GM23338 (cell line): ENCODE data around the gene LAMTOR5. TPM values are rescaled to one million over a fixed set of nuclear protein-coding genes. Genes with fewer than 3 reads are reported as not detected.

Source experiments
- ATAC-seq: fragments of 200-7000 bp; cut with Tn5 transposase; 3 replicates; pipeline ENCODE4 v1.9.1; 2020
- DNase-seq: peaks from one replicate; pipeline ENCODE4 v3.0.0-alpha.2; 2015; ENCODE audit warnings: low spot score
- H2AFZ ChIP-seq: fragments of 200-600 bp; sonication (generic); 2 replicates; pipeline ENCODE4 v1.8.0; 2016; ENCODE audit warnings: antibody characterized with exemption, mild to moderate bottlenecking, moderate library complexity
- H3F3A ChIP-seq: fragments of 200-600 bp; sonication (generic); replicated peaks from 2 replicates; pipeline ENCODE4 v1.8.0; 2017; ENCODE audit warnings: antibody characterized with exemption, mixed run types, low read depth
- H3K27ac ChIP-seq: fragments of 200-600 bp; sonication (generic); 2 replicates; pipeline ENCODE4 v1.6.1; 2016; ENCODE audit warnings: low read depth
- H3K27me3 ChIP-seq: fragments of 200-600 bp; sonication (generic); 2 replicates; pipeline ENCODE4 v1.8.0; 2016; ENCODE audit warnings: mild to moderate bottlenecking, mixed run types, moderate library complexity; ENCODE audit not compliant: insufficient read depth
- H3K36me3 ChIP-seq: fragments of 200-600 bp; sonication (generic); 2 replicates; pipeline ENCODE4 v1.8.0; 2016; ENCODE audit warnings: mild to moderate bottlenecking; ENCODE audit not compliant: insufficient read depth
- H3K4me1 ChIP-seq: fragments of 200-600 bp; sonication (generic); 2 replicates; pipeline ENCODE4 v1.8.0; 2016; ENCODE audit warnings: mild to moderate bottlenecking, moderate library complexity; ENCODE audit not compliant: insufficient read depth
- H3K4me2 ChIP-seq: fragments of 200-600 bp; sonication (generic); 2 replicates; pipeline ENCODE4 v1.7.1; 2017; ENCODE audit warnings: mixed run types
- H3K4me3 ChIP-seq: fragments of 200-600 bp; sonication (generic); 2 replicates; pipeline ENCODE4 v1.6.1; 2016; ENCODE audit warnings: mixed run types
- H3K79me2 ChIP-seq: fragments of 200-600 bp; sonication (generic); replicated peaks from 2 replicates; pipeline ENCODE4 v1.8.0; 2017; ENCODE audit warnings: mild to moderate bottlenecking; ENCODE audit not compliant: insufficient read depth
- H3K9me2 ChIP-seq: fragments of 200-600 bp; sonication (generic); 2 replicates; pipeline ENCODE4 v1.8.0; 2017; ENCODE audit not compliant: insufficient read depth
- H4K20me1 ChIP-seq: fragments of 200-600 bp; sonication (generic); replicated peaks from 2 replicates; pipeline ENCODE4 v1.8.0; 2017; ENCODE audit warnings: mild to moderate bottlenecking; ENCODE audit not compliant: insufficient read depth
- H3K27ac Mint-ChIP-seq: 2 replicates; pipeline ENCODE4 v1.8.0; 2020; ENCODE audit warnings: inconsistent platforms, mild to moderate bottlenecking, moderate library complexity, mixed read lengths
- H3K27me3 Mint-ChIP-seq: 3 replicates; pipeline ENCODE4 v1.8.0; 2022; ENCODE audit warnings: low read depth, mild to moderate bottlenecking, moderate library complexity, mixed read lengths, inconsistent platforms; ENCODE audit not compliant: insufficient read depth, poor library complexity
- H3K36me3 Mint-ChIP-seq: 3 replicates; pipeline ENCODE4 v1.8.0; 2021; ENCODE audit warnings: low read depth, mild to moderate bottlenecking, inconsistent platforms, moderate library complexity, mixed read lengths
- H3K4me1 Mint-ChIP-seq: 3 replicates; pipeline ENCODE4 v1.8.0; 2020; ENCODE audit warnings: mild to moderate bottlenecking, inconsistent platforms, mixed read lengths
- H3K4me3 Mint-ChIP-seq: 3 replicates; pipeline ENCODE4 v1.8.0; 2021; ENCODE audit warnings: moderate library complexity, mild to moderate bottlenecking, inconsistent platforms, mixed read lengths
- H3K9me3 Mint-ChIP-seq: 3 replicates; pipeline ENCODE4 v1.8.0; 2020; ENCODE audit warnings: moderate library complexity, mild to moderate bottlenecking, inconsistent platforms, mixed read lengths
- CREB1 ChIP-seq: fragments of 250-450 bp; sonication (Bioruptor Pico); IDR thresholded peaks from 2 replicates; pipeline ENCODE4 v1.5.0; 2020; ENCODE audit warnings: low read depth, mild to moderate bottlenecking, moderate library complexity
- ETS1 ChIP-seq: IDR thresholded peaks from 2 replicates; pipeline ENCODE4 v1.6.1; 2016; ENCODE audit warnings: antibody characterized with exemption
- EZH2 ChIP-seq: fragments of 200-600 bp; sonication (generic); IDR thresholded peaks from one replicate; pipeline ENCODE4 v1.8.0; 2017; ENCODE audit warnings: antibody characterized with exemption, mild to moderate bottlenecking, low read depth; ENCODE audit not compliant: unreplicated experiment
- EZH2phosphoT487 ChIP-seq: fragments of 200-600 bp; sonication (generic); IDR thresholded peaks from one replicate; pipeline ENCODE4 v1.8.1; 2018; ENCODE audit warnings: antibody characterized with exemption; ENCODE audit not compliant: unreplicated experiment
- JUNB ChIP-seq: IDR thresholded peaks from one replicate; pipeline ENCODE4 v1.6.1; 2016; ENCODE audit warnings: antibody characterized with exemption; ENCODE audit not compliant: unreplicated experiment
- NANOG ChIP-seq: IDR thresholded peaks from 2 replicates; pipeline ENCODE4 v1.6.1; 2016; ENCODE audit warnings: antibody characterized with exemption, borderline replicate concordance
- POLR2AphosphoS5 ChIP-seq: IDR thresholded peaks from 2 replicates; pipeline ENCODE4 v1.6.1; 2016; ENCODE audit warnings: antibody characterized with exemption, low read depth
- STAT1 ChIP-seq: IDR thresholded peaks from one replicate; pipeline ENCODE4 v1.6.1; 2016; ENCODE audit warnings: antibody characterized with exemption; ENCODE audit not compliant: unreplicated experiment
- polyA plus RNA-seq: library from polyadenylated mRNA; unstranded; fragments of >200 nt; fragmentation: Nextera tagmentation; extraction: Ambion mirVana; gene quantifications from 2 replicates; pipeline ENCODE4 v1.2.1, GENCODE V29; 2016
- total RNA-seq: library from RNA; depleted of rRNA; stranded (reverse); fragments of >200 nt; shearing (Covaris generic); gene quantifications from 2 replicates; pipeline ENCODE4 v1.2.3, GENCODE V29; 2014
- TF ChIP-seq, protein P1 (sequence below): fragments of 250-450 bp; sonication (Bioruptor Pico); IDR thresholded peaks from 2 replicates; pipeline ENCODE4 v1.5.0; 2020; ENCODE audit warnings: mild to moderate bottlenecking, moderate library complexity
- TF ChIP-seq, protein P2 (sequence below): IDR thresholded peaks from one replicate; pipeline ENCODE4 v1.6.1; 2018; ENCODE audit warnings: antibody characterized with exemption; ENCODE audit not compliant: unreplicated experiment

LAMTOR5 gene
- total and polyA plus RNA-seq, 2 experiments from 2014 or later: 41.0 to 246 TPM

GRCh38 chr1:110409316-110409715 lies 1.8 kb upstream of the LAMTOR5 start:
- Mint-ChIP-seq H3K4me3 (peak overlapping the region; percentile 32; the same call in 1 of the 3 replicates), H3K27ac (no peak overlapping the region), H3K27me3 (peaks cover 7% of the 10 kb centered on the region), H3K36me3 (peaks cover 3% of the 10 kb centered on the region), H3K4me1 (peaks cover 6% of the 10 kb centered on the region; the same call in 2 of the 3 replicates), H3K9me3 (no peaks in the 10 kb centered on the region; the same call in 2 of the 3 replicates)
- DNase-seq (no peak), ATAC-seq (no peak)
- H3K36me3 ChIP-seq: peaks cover 7% of the 10 kb centered on the region; the same call in 1 of the 2 replicates
- no peak overlapping the region for H2AFZ ChIP-seq
- H3K4me2 ChIP-seq: no peak overlapping the region
- no peaks in the 10 kb centered on the region for H3F3A ChIP-seq
- 0 out of 2 replicates have a peak, but pooled peaks cover 3% of the 10 kb centered on the region for H4K20me1 ChIP-seq
- H3K4me1 ChIP-seq: peaks cover 5% of the 10 kb centered on the region; the same call in 1 of the 2 replicates
- no peak for TF ChIP-seq EZH2
- no peak for TF ChIP-seq JUNB
- TF ChIP-seq, protein P1, sequence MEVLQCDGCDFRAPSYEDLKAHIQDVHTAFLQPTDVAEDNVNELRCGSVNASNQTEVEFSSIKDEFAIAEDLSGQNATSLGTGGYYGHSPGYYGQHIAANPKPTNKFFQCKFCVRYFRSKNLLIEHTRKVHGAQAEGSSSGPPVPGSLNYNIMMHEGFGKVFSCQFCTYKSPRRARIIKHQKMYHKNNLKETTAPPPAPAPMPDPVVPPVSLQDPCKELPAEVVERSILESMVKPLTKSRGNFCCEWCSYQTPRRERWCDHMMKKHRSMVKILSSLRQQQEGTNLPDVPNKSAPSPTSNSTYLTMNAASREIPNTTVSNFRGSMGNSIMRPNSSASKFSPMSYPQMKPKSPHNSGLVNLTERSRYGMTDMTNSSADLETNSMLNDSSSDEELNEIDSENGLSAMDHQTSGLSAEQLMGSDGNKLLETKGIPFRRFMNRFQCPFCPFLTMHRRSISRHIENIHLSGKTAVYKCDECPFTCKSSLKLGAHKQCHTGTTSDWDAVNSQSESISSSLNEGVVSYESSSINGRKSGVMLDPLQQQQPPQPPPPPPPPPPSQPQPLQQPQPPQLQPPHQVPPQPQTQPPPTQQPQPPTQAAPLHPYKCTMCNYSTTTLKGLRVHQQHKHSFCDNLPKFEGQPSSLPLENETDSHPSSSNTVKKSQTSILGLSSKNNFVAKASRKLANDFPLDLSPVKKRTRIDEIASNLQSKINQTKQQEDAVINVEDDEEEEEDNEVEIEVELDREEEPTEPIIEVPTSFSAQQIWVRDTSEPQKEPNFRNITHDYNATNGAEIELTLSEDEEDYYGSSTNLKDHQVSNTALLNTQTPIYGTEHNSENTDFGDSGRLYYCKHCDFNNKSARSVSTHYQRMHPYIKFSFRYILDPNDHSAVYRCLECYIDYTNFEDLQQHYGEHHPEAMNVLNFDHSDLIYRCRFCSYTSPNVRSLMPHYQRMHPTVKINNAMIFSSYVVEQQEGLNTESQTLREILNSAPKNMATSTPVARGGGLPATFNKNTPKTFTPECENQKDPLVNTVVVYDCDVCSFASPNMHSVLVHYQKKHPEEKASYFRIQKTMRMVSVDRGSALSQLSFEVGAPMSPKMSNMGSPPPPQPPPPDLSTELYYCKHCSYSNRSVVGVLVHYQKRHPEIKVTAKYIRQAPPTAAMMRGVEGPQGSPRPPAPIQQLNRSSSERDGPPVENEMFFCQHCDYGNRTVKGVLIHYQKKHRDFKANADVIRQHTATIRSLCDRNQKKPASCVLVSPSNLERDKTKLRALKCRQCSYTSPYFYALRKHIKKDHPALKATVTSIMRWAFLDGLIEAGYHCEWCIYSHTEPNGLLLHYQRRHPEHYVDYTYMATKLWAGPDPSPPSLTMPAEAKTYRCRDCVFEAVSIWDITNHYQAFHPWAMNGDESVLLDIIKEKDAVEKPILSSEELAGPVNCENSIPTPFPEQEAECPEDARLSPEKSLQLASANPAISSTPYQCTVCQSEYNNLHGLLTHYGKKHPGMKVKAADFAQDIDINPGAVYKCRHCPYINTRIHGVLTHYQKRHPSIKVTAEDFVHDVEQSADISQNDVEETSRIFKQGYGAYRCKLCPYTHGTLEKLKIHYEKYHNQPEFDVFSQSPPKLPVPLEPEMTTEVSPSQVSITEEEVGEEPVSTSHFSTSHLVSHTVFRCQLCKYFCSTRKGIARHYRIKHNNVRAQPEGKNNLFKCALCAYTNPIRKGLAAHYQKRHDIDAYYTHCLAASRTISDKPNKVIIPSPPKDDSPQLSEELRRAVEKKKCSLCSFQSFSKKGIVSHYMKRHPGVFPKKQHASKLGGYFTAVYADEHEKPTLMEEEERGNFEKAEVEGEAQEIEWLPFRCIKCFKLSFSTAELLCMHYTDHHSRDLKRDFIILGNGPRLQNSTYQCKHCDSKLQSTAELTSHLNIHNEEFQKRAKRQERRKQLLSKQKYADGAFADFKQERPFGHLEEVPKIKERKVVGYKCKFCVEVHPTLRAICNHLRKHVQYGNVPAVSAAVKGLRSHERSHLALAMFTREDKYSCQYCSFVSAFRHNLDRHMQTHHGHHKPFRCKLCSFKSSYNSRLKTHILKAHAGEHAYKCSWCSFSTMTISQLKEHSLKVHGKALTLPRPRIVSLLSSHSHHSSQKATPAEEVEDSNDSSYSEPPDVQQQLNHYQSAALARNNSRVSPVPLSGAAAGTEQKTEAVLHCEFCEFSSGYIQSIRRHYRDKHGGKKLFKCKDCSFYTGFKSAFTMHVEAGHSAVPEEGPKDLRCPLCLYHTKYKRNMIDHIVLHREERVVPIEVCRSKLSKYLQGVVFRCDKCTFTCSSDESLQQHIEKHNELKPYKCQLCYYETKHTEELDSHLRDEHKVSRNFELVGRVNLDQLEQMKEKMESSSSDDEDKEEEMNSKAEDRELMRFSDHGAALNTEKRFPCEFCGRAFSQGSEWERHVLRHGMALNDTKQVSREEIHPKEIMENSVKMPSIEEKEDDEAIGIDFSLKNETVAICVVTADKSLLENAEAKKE: no peak
- H3K4me3 ChIP-seq: no peak overlapping the region
- peaks cover 17% of the 10 kb centered on the region for H3K79me2 ChIP-seq
- H3K27ac ChIP-seq: no peak overlapping the region
- H3K27me3 ChIP-seq: no peaks in the 10 kb centered on the region
- no peaks in the 10 kb centered on the region for H3K9me2 ChIP-seq

DNA sequence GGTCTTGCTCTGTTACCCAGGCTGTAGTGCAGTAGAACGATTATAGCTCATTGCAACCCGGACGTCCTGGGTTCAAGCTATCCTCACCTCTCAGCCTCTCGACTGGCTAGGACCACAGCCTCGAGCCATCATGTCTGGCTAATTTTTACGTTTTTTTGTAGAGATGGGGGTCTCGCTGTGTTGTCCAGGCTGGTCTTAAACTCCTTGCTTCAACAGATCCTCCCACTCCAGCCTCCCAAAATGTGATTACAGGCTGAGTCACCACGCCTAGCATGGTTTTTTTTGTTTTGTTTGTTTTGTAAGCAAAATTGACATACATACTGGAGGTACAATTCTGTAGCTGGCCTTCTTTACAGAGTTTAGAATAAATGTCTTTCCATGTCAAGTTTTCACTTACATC lies 994 bp upstream of the LAMTOR5 start:
- Histone ChIP-seq H3K27ac (no peak overlapping the region), H3F3A (no peaks in the 10 kb centered on the region), H3K36me3 (peaks cover 16% of the 10 kb centered on the region), H4K20me1 (0 out of 2 replicates have a peak, but pooled peaks cover 3% of the 10 kb centered on the region), H3K4me2 (peak overlapping the region; percentile 88), H2AFZ (no peak overlapping the region), H3K4me1 (peaks cover 5% of the 10 kb centered on the region; the same call in 1 of the 2 replicates), H3K4me3 (peak overlapping the region; percentile 88), H3K27me3 (no peaks in the 10 kb centered on the region), H3K9me2 (no peaks in the 10 kb centered on the region), H3K79me2 (peaks cover 17% of the 10 kb centered on the region)
- DNase-seq (no peak), ATAC-seq (no peak)
- peaks cover 6% of the 10 kb centered on the region; the same call in 2 of the 3 replicates for H3K4me1 Mint-ChIP-seq
- peaks cover 12% of the 10 kb centered on the region for H3K36me3 Mint-ChIP-seq
- H3K9me3 Mint-ChIP-seq: no peaks in the 10 kb centered on the region; the same call in 2 of the 3 replicates
- H3K27me3 Mint-ChIP-seq: peaks cover 7% of the 10 kb centered on the region
- peak overlapping the region; percentile 99 for H3K4me3 Mint-ChIP-seq
- H3K27ac Mint-ChIP-seq: no peak overlapping the region
- TF ChIP-seq STAT1 (no peak), ETS1 (no peak), NANOG (no peak), POLR2AphosphoS5 (no peak), JUNB (no peak), CREB1 (CRISPR knock-in tag) (no peak), EZH2phosphoT487 (no peak)
- TF ChIP-seq, protein P2, sequence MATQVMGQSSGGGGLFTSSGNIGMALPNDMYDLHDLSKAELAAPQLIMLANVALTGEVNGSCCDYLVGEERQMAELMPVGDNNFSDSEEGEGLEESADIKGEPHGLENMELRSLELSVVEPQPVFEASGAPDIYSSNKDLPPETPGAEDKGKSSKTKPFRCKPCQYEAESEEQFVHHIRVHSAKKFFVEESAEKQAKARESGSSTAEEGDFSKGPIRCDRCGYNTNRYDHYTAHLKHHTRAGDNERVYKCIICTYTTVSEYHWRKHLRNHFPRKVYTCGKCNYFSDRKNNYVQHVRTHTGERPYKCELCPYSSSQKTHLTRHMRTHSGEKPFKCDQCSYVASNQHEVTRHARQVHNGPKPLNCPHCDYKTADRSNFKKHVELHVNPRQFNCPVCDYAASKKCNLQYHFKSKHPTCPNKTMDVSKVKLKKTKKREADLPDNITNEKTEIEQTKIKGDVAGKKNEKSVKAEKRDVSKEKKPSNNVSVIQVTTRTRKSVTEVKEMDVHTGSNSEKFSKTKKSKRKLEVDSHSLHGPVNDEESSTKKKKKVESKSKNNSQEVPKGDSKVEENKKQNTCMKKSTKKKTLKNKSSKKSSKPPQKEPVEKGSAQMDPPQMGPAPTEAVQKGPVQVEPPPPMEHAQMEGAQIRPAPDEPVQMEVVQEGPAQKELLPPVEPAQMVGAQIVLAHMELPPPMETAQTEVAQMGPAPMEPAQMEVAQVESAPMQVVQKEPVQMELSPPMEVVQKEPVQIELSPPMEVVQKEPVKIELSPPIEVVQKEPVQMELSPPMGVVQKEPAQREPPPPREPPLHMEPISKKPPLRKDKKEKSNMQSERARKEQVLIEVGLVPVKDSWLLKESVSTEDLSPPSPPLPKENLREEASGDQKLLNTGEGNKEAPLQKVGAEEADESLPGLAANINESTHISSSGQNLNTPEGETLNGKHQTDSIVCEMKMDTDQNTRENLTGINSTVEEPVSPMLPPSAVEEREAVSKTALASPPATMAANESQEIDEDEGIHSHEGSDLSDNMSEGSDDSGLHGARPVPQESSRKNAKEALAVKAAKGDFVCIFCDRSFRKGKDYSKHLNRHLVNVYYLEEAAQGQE: no peak
